ENCODE measurements around the gene NCKAP5L.

NCKAP5L gene

GRCh38 chr12:49807991-49808580 lies 20.1 kb downstream of the NCKAP5L start:
- Histone ChIP-seq H3K4me3 (ENCODE audit: low read length) (no peak overlapping the region), H3K27ac (ENCODE audit: low read length) (no peak overlapping the region), H3K4me2 (ENCODE audit: low read depth, low read length) (no peak overlapping the region), H3F3A (ENCODE audit: insufficient read depth, low read length) (no peaks in the 10 kb centered on the region), H3K9me3 (replicated peaks; ENCODE audit: insufficient read depth, low read length) (no peaks in the 10 kb centered on the region), H3K27me3 (replicated peaks; ENCODE audit: insufficient read depth, low read length) (0 out of 2 replicates have a peak, but pooled peaks cover 3% of the 10 kb centered on the region), H3K9me2 (replicated peaks; ENCODE audit: insufficient read depth, low read length) (no peaks in the 10 kb centered on the region), H3K9ac (ENCODE audit: low read length) (no peak overlapping the region), H3K79me2 (ENCODE audit: low read length) (no peaks in the 10 kb centered on the region), H3K4me1 (ENCODE audit: low read length) (no peaks in the 10 kb centered on the region), H4K20me1 (ENCODE audit: insufficient read depth, low read length) (no peaks in the 10 kb centered on the region), H3K36me3 (replicated peaks; ENCODE audit: insufficient read depth, low read length) (no peaks in the 10 kb centered on the region), H2AFZ (ENCODE audit: low read length) (no peak overlapping the region)
- TF ChIP-seq CTCF (IDR thresholded peaks at IDR 0.05; ENCODE audit: low read length) (no peak), EZH2 (optimal IDR thresholded peaks at IDR 0.05; ENCODE audit: low read depth, low read length) (no peak), EZH2phosphoT487 (IDR thresholded peaks at IDR 0.05; ENCODE audit: low read length) (no peak)
- DNase-seq, result no peak

GRCh38 chr12:49806877-49807276 lies 21.3 kb downstream of the NCKAP5L start:
- Histone ChIP-seq H3K4me1 (ENCODE audit: low read length) (no peaks in the 10 kb centered on the region), H2AFZ (ENCODE audit: low read length) (no peak overlapping the region), H3K4me3 (ENCODE audit: low read length) (no peak overlapping the region), H3F3A (ENCODE audit: insufficient read depth, low read length) (no peaks in the 10 kb centered on the region), H3K9me2 (replicated peaks; ENCODE audit: insufficient read depth, low read length) (no peaks in the 10 kb centered on the region), H3K27ac (ENCODE audit: low read length) (no peak overlapping the region), H3K9me3 (replicated peaks; ENCODE audit: insufficient read depth, low read length) (no peaks in the 10 kb centered on the region), H3K9ac (ENCODE audit: low read length) (no peak overlapping the region), H3K27me3 (replicated peaks; ENCODE audit: insufficient read depth, low read length) (0 out of 2 replicates have a peak, but pooled peaks cover 3% of the 10 kb centered on the region), H3K79me2 (ENCODE audit: low read length) (no peaks in the 10 kb centered on the region), H3K36me3 (replicated peaks; ENCODE audit: insufficient read depth, low read length) (no peaks in the 10 kb centered on the region), H4K20me1 (ENCODE audit: insufficient read depth, low read length) (no peaks in the 10 kb centered on the region), H3K4me2 (ENCODE audit: low read depth, low read length) (no peak overlapping the region)
- no peak for DNase-seq
- TF ChIP-seq EZH2 (optimal IDR thresholded peaks at IDR 0.05; ENCODE audit: low read depth, low read length) (no peak), CTCF (IDR thresholded peaks at IDR 0.05; ENCODE audit: low read length) (no peak), EZH2phosphoT487 (IDR thresholded peaks at IDR 0.05; ENCODE audit: low read length) (no peak)

- H3K9me2 ChIP-seq (replicated peaks; ENCODE audit: insufficient read depth, low read length), result no peaks in the 10 kb centered on the region
- H3K27me3 ChIP-seq (replicated peaks; ENCODE audit: insufficient read depth, low read length), result 0 out of 2 replicates have a peak, but pooled peaks cover 3% of the 10 kb centered on the region
- H3K79me2 ChIP-seq (ENCODE audit: low read length), result no peaks in the 10 kb centered on the region
- H3K4me3 ChIP-seq (ENCODE audit: low read length), result no peak overlapping the region
- no peak for DNase-seq
- no peak overlapping the region for H3K27ac ChIP-seq (ENCODE audit: low read length)
- TF ChIP-seq CTCF (IDR thresholded peaks at IDR 0.05; ENCODE audit: low read length), result no peak
- no peak for TF ChIP-seq EZH2phosphoT487 (IDR thresholded peaks at IDR 0.05; ENCODE audit: low read length)
- no peak for TF ChIP-seq EZH2 (optimal IDR thresholded peaks at IDR 0.05; ENCODE audit: low read depth, low read length)
- no peaks in the 10 kb centered on the region for H4K20me1 ChIP-seq (ENCODE audit: insufficient read depth, low read length)
- no peak overlapping the region for H3K4me2 ChIP-seq (ENCODE audit: low read depth, low read length)
- H3K9ac ChIP-seq (ENCODE audit: low read length), result no peak overlapping the region
- H3F3A ChIP-seq (ENCODE audit: insufficient read depth, low read length), result no peaks in the 10 kb centered on the region
- H3K4me1 ChIP-seq (ENCODE audit: low read length), result no peaks in the 10 kb centered on the region
- H3K9me3 ChIP-seq (replicated peaks; ENCODE audit: insufficient read depth, low read length), result no peaks in the 10 kb centered on the region
- no peaks in the 10 kb centered on the region for H3K36me3 ChIP-seq (replicated peaks; ENCODE audit: insufficient read depth, low read length)
- no peak overlapping the region for H2AFZ ChIP-seq (ENCODE audit: low read length)
These were observed 21.8 kb downstream of the NCKAP5L start for GRCh38 chr12:49806321-49806813.

Data from MM.1S (cell line).